Measurements from ENCODE around the gene AMHR2.

The AMHR2 gene

GRCh38 chr12:53459097-53459496 lies 35.4 kb downstream of the AMHR2 start:
- peaks cover 31% of the 10 kb centered on the region for H3K4me1 ChIP-seq
- peaks cover 2% of the 10 kb centered on the region; the same call in 1 of the 2 replicates for H3K27me3 ChIP-seq
- no peak overlapping the region for H3K4me3 ChIP-seq (ENCODE audit: low read depth, low read length)
- DNase-seq: no peak
- no peaks in the 10 kb centered on the region for H3K9me3 ChIP-seq
- TF ChIP-seq, protein P1, sequence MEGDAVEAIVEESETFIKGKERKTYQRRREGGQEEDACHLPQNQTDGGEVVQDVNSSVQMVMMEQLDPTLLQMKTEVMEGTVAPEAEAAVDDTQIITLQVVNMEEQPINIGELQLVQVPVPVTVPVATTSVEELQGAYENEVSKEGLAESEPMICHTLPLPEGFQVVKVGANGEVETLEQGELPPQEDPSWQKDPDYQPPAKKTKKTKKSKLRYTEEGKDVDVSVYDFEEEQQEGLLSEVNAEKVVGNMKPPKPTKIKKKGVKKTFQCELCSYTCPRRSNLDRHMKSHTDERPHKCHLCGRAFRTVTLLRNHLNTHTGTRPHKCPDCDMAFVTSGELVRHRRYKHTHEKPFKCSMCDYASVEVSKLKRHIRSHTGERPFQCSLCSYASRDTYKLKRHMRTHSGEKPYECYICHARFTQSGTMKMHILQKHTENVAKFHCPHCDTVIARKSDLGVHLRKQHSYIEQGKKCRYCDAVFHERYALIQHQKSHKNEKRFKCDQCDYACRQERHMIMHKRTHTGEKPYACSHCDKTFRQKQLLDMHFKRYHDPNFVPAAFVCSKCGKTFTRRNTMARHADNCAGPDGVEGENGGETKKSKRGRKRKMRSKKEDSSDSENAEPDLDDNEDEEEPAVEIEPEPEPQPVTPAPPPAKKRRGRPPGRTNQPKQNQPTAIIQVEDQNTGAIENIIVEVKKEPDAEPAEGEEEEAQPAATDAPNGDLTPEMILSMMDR (IDR thresholded peaks at IDR 0.05; ENCODE audit: low read depth, low read length): no peak
- peaks cover 99% of the 10 kb centered on the region for H3K36me3 ChIP-seq

GRCh38 chr12:53461059-53461458 lies 37.4 kb downstream of the AMHR2 start:
- DNase-seq: no peak
- 0 out of 2 replicates have a peak, but pooled peaks cover 2% of the 10 kb centered on the region for H3K27me3 ChIP-seq
- H3K9me3 ChIP-seq: no peaks in the 10 kb centered on the region
- H3K4me3 ChIP-seq (ENCODE audit: low read depth, low read length): no peak overlapping the region
- H3K4me1 ChIP-seq: peaks cover 15% of the 10 kb centered on the region
- H3K36me3 ChIP-seq: peaks cover 98% of the 10 kb centered on the region
- TF ChIP-seq, protein P1 (IDR thresholded peaks at IDR 0.05; ENCODE audit: low read depth, low read length): no peak

GRCh38 chr12:53461591-53461990 lies 37.9 kb downstream of the AMHR2 start:
- Histone ChIP-seq H3K9me3 (no peaks in the 10 kb centered on the region), H3K27me3 (0 out of 2 replicates have a peak, but pooled peaks cover 2% of the 10 kb centered on the region), H3K4me1 (peaks cover 9% of the 10 kb centered on the region), H3K4me3 (ENCODE audit: low read depth, low read length) (no peak overlapping the region), H3K36me3 (peaks cover 98% of the 10 kb centered on the region)
- TF ChIP-seq, protein P1 (IDR thresholded peaks at IDR 0.05; ENCODE audit: low read depth, low read length): no peak
- DNase-seq: no peak

GRCh38 chr12:53462935-53463334 lies 39.3 kb downstream of the AMHR2 start:
- Histone ChIP-seq H3K4me3 (ENCODE audit: low read depth, low read length) (no peak overlapping the region), H3K4me1 (peaks cover 8% of the 10 kb centered on the region; the same call in 1 of the 2 replicates), H3K36me3 (peaks cover 98% of the 10 kb centered on the region), H3K9me3 (no peaks in the 10 kb centered on the region), H3K27me3 (0 out of 2 replicates have a peak, but pooled peaks cover 2% of the 10 kb centered on the region)
- TF ChIP-seq, protein P1 (IDR thresholded peaks at IDR 0.05; ENCODE audit: low read depth, low read length): no peak
- no peak for DNase-seq

GRCh38 chr12:53463802-53464560 lies 40.3 kb downstream of the AMHR2 start:
- DNase-seq: no peak
- H3K27me3 ChIP-seq: 0 out of 2 replicates have a peak, but pooled peaks cover 2% of the 10 kb centered on the region
- H3K4me3 ChIP-seq (ENCODE audit: low read depth, low read length): no peak overlapping the region
- peaks cover 98% of the 10 kb centered on the region for H3K36me3 ChIP-seq
- TF ChIP-seq, protein P1 (IDR thresholded peaks at IDR 0.05; ENCODE audit: low read depth, low read length): no peak
- H3K4me1 ChIP-seq: peaks cover 8% of the 10 kb centered on the region; the same call in 1 of the 2 replicates
- H3K9me3 ChIP-seq: no peaks in the 10 kb centered on the region
